GM18519 (cell line): ENCODE results near the gene HOXA11.

ENCODE experiments used
- ATAC-seq: cut with Tn5 transposase; IDR thresholded peaks from one replicate; pipeline ENCODE4 v1.9.1; 2021; ENCODE audit warnings: mild to moderate bottlenecking, moderate library complexity; ENCODE audit not compliant: unreplicated experiment, low FRiP score

Gene HOXA11

DNA sequence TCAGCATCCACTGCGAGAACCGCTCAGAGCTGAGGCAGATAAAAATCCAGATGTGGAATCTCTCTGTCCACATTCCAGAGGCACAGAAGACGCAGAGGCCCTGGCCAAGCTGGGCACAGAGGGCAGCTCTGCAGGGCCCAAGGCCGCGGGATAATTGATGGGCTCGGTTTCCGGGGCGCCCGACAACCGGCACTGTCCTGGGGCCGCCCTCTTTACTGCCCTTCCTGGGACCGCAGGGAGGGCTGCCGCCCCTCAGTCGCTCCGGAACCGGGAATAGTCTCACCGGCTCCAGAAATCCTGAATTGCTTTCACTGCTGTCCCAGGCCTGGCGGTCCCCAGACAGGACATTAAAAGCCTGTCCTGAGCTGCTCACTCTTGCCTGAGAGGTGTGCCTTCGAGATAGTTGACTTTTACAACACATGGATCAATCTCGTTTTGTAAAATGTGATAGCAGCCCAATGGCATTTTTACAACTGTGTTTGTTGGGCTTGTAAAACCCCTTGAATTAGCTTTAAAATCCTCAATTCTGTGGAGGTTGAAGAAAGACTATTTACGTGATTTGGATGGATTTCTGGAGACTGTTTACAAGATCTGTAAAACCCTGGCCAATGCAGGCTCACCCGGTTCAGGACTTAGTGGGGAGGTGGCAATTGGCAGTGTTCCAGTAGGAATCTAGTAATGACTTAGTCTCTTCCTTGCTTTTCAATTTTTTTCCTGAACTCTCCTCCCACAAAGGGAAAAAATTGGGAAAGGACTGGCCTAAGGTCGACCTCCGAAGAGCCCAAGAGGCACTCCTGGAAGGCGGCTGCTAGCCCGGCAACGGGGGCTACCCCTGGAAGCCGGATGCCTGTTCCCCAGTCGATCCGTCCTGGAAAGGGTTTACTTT, 36.0 kb downstream of the HOXA11 start:
- no peak for ATAC-seq

DNA sequence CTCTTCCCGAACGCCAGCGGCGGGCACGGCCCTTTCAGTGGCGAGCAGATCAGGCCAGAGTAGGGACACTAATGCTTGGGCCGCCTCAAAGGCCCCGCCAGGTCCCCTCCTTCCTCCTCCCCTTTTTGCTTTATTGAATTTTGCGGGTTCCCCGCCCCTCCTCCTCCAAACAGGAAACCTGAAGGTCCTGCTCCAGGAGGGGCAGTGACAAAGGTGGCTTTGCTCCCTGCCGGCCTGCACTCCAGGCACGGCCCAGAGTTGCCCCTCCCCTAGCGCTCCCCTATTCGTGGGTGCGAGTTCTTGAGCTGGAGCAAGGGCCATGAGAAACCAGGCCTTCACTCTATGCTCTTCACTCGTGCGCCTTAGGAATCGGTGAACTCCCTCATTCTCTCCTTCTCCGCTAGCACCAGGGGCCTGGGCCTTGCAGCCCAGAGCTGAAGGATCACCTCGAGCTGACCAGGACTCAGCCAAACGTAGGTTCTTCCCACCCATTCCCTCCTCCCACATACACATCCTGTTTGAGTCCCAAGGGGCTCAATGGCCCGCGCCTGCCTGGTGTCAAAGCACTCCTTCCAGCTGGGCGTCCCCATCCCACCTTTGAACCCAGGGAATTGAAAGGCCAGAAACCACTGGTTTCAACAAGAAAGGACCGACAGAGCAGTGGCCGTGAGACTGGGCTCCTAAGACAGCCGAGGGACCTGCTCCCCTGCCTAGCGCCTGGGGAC, 36.8 kb downstream of the HOXA11 start:
- no peak for ATAC-seq

DNA sequence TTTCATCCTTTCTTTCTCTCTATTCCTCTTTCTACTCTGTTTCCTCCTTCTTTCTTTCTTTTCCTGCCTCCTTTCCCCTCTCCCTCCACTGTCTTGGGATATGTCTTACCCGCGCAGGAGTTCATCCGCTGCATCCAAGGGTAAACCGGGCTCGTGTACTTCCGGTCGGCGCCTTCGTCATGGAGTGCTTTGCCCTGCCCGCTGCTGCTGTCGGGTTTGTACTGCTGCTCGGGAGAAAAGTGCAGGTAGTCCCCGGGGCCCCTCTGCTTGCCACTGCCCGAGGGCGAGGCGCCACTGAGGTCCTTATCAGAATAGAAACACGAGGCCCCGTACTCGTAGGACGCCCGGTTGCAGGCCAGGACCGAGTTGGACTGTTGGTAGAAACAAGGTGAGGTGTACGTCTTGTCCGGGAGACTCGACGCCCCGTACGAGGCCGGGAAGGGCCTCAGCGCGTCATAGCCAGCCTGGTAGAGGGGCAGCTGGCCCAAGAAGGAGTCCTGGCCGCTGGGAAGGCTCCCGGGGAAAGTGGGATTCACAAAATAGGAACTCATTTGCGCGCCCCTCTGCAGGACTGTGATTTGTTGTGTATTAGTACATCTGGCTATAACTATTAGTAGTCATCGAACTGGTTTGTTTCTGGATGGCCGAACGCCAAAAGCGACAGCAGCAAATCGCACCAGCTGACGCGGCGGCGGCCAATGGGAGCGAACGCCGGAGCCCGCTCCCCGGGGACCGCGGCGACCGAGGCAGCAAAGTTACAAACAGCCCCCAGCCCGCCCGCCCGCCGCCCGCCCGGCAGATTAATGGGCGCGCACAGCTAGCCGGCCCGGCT, 37.6 kb downstream of the HOXA11 start, which contains the start of gene HOXA6:
HOXA6 (minus strand) TSS at position 576 of the 832 bp plus-strand sequence; CDS start at position 551, 25 bp downstream.
- no peak for ATAC-seq

DNA sequence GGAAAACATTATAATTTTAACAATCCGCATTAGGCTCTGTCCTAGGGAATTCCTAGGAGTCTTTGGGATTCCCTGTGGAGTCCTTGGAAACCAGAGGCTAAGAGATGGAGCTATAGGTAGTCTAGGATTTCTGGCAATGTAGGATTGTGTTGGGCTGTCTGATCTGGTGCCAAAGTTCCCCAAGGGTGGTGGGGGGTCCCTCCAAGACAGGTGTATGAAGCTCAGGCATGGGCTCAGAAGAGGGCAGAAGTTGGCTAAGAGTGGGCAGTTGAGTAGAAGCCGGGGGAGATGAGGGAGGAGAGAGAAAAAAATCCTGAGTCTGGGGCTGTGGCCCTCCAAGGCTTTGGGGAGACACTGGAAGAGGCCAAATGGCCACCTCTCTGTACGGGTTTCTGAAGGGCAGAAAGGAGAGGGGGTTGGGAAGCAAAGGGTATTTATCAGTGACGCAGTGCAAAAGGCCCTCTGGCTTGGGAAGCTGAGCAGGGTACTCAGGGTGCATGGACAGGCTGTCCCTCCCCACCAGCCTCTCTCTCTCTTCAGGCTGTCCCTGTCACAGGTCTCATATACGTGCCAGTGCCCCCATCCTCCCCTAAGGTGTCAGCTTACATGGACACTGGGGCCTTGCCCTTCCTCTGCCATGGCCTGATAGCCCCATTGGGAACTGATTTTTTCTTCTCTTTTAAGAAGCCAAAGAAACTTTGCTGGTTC, 38.4 kb downstream of the HOXA11 start:
- no peak for ATAC-seq

DNA sequence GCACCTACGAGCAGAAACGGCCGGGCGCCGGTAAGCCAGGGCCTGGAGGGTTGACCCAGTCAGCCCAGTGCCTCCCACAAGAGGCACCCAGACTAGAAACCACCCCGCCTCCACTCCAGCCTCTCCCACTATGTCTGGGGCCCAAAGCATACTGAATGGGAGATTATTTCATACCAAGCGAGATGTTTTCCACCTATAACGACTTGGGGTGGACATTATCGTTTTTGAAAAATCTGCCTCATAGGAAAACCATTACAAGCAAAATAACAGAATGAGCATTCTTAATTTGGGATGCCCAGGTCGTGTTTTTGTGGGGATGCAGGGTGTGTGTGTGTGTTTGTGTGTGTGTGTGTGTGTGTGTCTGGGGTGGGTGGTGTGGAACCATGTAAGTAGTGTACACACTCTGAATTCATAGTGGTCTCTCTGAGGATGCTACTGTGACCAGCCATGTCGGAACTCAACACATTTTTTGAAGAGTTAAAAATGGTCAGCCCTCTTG, 39.1 kb downstream of the HOXA11 start:
- no peak for ATAC-seq

DNA sequence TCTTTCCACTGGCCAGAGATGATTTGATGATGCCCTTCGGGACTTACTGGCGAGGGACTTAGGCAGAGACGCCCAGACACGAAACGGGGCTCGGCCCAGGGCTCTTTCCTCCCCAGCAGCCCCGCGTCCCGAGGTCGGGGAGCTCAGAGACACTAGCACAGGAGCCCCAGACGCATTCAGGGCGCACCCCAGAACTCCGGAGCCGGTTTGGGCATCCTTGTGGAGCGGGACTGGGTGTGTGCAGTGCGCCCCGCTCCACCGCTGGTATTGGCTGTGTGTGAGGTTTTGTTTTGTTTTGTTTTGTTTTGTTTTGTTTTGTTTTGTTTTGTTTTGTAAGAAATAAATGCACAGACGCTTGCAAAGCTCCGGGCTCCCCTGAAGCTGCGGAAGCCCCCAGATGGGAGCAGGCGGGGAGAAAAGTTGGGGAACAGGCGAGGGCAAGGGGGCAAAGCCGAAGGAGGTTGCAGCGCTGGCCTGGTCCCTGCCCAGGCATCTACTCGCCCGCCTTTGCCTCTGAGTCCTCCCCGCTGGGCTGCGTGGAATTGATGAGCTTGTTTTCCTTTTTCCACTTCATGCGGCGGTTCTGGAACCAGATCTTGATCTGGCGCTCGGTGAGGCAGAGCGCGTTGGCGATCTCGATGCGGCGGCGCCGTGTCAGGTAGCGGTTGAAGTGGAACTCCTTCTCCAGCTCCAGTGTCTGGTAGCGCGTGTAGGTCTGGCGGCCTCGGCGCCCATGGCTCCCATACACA, 39.7 kb downstream of the HOXA11 start:
- ATAC-seq = no peak

DNA sequence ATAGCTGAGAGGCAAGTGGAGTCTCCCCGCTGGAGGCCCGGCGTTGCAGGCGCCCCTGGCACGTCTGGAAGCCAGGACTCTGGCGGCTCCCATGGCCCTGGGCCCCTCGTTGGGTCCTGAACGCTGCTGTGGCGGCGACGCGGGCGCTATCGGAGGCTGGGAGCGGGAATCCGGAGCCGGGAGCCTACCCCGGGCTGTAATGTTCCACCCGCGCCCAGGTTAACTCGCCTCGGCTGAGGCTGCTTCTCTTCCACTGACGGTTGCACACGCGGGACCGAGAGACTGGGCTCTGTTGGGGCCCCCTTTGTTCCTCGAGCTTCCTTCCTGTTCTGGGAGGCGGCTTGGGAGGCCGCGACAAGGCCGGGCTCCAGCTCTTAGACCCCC, 40.3 kb downstream of the HOXA11 start:
- no peak for ATAC-seq

DNA sequence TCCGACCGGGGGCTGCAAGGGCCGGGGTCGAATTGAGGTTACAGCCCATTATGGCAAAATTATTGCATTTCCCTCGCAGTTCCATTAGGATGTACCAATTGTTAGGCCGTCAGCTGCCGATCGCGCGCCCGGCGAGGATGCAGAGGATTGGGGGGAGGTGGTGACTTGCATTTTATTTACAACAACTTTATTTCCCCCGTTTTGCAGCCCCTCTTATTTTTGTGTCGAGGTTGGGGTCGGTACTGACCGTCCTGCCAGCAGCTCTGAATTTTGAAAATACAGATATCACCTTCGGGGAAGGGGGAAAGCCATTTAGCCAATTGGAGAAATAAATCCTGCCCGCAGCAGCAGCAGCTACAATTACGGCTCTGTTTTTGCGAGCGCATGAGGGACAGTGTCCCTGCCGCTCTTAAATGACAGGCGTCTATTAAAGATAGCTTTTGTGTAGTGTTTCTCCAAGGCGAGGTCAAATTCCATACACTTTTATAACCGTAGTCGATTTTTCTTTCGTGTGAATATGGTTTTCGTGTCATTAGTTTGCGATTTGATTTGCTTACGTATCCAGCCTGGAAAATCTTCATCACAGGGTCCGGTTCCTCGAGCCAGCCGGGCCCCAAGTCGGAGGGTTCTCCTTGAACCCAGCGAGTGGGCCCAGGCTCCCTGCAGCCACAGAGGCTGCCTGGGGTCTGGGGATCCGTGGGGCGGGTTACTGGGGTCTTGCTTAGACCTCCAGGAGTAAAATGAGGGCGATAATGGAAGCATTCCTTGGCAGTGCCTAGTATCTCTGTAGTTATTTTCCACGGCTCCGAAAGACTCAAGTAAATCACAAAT, 40.9 kb downstream of the HOXA11 start:
- ATAC-seq = no peak

DNA sequence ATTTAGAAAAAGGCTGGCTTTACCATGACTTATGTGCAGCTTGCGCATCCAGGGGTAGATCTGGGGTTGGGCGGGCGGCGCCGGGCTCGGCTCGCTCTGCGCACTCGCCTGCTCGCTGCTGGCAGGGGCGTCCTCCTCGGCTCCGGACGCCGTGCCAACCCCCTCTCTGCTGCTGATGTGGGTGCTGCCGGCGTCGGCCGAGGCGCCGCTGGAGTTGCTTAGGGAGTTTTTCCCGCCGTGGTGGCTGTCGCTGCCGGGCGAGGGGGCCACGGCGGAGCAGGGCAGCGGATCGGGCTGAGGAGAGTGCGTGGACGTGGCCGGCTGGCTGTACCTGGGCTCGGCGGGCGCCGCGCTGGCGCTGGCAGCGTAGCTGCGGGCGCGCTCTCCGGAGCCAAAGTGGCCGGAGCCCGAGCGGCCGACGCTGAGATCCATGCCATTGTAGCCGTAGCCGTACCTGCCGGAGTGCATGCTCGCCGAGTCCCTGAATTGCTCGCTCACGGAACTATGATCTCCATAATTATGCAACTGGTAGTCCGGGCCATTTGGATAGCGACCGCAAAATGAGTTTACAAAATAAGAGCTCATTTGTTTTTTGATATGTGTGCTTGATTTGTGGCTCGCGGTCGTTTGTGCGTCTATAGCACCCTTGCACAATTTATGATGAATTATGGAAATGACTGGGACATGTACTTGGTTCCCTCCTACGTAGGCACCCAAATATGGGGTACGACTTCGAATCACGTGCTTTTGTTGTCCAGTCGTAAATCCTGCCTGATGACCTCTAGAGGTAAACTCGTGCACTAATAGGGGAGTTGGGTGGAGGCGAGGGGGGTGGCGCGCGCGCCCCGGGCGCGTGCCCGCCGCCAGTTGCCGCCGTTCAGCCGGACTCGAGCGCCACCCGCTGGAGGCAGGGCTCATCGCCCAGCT, 41.7 kb downstream of the HOXA11 start, which contains the start of gene HOXA5:
HOXA5 (minus strand) TSS at position 659 of the 927 bp plus-strand sequence; CDS start at position 585, 74 bp downstream.
- no peak for ATAC-seq

DNA sequence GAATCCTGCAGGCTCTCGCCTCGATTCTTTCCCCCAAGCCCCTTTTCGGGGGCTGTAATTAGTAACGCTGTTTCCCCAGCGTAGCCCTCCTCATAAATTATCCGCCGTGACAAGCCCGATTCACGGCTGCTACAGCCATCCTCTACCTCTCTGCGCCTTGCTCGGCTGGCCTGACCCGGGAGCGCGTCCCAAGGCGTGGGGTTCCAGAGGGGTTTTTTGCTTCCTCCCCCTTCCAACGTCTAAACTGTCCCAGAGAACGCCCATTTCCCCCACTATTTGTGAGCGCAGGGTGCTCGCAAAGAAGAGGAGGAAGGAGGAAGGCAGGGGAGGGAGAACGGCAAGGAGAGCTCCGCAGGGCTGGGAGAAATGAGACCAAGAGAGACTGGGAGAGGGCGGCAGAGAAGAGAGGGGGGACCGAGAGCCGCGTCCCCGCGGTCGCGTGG, 42.4 kb downstream of the HOXA11 start:
- ATAC-seq = no peak

DNA sequence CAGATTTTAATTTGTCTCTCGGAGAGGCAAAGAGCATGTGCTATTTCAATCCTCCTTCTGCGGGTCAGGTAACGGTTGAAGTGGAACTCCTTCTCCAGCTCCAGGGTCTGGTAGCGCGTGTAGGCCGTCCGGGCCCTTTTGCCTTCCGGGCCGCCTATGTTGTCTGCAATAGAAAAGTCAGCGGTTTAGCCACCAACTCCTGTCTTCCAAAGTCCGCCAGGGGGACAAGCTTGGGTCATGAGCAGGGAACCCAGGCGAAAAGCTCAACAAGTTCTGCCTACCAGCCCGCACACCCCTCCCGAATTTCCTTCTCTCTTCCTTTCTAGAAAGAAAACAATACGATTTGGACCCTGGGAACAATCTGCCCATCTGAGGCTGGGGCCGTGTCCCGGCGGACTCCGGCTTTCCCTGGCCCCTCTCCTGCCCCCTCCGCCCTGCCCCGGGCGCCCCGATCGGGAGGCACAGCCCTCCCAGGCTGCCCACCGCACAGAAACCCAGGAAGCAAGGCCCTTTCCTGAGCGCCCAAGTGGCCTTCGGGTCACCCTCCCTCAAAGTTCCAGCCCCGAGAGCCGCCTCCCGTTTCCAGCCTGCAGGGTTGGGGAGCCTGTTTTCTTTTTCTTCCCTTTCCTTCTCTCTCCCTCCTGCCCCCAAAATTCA, 43.0 kb downstream of the HOXA11 start:
- no peak for ATAC-seq

DNA sequence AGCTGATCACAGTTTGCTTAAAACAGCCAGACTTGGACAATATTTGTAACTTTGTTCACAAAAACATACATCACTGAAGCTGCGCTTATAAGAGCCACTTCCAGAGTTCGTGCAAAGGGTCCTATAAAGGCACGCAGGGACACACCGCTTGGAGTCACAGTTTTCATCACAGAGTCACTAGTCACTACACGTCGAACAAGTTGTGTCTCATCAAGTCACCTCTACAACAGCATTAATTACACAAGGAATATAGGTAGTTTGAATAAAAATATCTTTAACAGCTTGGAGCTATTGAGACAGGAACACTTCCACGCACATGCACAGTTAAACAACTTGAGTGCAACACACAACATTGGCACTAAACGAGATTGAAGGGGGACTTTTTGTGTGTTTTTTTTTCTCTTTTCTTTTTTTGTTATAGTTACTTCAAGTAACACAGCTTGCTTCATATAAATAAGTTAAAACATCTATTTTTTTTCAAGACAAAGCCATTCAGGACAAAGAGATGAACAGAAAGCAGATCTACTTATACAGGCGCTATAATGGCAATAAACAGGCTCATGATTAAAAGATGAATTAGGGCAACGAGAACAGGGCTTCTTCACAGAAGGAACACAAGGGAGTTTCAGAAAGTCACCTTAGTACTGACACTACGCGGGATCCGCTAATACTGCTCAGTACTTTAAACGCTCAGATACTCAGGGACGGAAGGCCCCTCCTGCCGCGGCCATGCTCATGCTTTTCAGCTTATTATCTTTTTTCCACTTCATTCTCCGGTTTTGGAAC, 43.7 kb downstream of the HOXA11 start:
- no peak for ATAC-seq

DNA sequence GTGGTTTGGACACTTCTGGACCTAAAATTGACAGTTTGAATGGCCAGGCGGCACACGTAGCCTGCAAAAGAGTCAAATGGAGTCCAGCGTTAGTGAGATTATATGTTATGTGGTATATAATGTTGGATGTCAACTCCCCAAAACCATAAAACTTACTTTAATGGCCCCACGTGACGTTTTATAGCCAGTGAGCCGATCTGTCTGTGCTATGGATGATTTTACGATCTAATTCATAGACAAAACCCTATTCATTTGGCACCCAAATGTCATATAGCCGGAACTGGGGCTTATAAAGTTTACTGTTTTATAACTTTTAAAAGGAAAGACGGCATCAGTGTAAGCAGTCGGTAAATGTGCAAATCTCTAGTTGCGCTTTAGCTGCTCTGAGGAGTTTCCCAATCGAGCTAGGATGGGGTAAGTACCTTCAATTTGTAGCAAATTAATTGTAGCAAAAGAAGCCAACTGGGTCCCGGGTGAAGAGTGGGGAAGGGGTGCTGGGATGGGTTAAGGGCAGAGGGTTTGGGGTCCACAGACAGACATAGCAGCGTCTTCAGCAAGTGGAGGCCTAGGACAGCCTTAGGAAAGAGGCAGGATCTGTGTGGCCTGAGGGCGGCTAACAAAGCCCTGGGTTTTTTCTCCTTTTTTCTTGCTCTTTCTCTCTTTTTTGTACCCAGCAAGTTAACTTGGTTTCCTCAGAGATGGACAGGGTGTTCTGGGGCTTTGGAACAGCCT, 44.7 kb downstream of the HOXA11 start:
- no peak for ATAC-seq

DNA sequence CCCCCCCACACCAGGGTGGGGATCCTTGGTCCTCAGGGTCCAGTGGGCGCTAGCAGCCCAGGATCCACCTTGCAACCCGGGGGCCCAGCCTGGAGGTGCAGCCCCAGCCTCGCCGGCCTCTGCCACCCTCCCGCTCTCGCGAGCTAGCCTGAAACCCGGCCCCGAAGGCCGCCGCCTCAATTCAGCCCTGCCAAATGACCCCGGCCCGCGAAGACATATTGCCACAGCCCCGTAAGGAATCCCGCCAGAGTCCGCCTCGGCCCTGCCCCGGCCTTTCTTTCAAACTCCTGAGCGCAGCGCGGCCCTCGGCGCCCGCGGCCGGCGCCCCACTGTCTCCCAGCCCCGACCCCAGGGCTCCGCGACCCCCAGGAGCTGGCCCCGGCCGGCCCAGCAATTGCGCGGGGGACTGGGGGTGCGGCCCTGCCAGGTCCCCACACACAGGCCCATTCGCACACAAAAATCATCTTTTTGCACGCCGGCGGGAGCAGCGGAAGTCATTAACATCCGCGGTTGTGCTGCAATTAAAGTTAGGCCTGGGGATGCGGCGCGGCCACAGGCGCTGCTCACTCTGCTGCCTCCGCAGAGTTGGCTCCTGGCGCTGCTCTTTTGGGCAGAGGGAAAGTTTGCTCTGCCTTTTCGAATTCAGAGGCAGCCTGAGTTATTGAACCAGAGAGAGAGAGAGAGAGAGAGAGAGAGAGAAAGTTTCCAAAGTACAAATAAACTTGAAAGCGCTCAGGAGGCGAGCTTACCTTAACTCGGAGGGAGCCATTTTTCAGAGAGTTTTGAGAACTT, 45.5 kb downstream of the HOXA11 start:
- no peak for ATAC-seq

DNA sequence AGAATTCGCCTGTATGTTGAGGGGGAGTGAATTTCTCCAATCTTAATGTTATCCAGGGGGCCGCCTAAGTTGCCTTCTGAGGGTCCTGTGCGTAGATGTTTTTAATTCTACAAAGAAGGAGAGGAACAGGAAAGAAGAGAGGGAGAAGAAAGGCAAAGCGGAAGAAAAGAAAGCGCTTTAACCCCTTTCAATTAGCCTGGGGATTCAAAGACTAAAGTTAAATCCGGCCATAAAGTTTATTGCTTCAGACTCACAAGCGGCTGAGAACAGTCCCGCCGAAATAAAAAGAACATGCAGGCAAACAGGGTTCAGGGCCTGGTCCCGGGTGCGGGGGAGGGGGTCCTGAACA, 46.1 kb downstream of the HOXA11 start:
- ATAC-seq = no peak
